IPS-NIHi7 (cell line): ENCODE data around the gene PHKG2.

ENCODE experiments used
- DNase-seq: peaks from one replicate; pipeline ENCODE4 v3.0.0; 2012; ENCODE audit warnings: mixed read lengths; ENCODE audit errors: extremely low spot score

PHKG2 gene

DNA sequence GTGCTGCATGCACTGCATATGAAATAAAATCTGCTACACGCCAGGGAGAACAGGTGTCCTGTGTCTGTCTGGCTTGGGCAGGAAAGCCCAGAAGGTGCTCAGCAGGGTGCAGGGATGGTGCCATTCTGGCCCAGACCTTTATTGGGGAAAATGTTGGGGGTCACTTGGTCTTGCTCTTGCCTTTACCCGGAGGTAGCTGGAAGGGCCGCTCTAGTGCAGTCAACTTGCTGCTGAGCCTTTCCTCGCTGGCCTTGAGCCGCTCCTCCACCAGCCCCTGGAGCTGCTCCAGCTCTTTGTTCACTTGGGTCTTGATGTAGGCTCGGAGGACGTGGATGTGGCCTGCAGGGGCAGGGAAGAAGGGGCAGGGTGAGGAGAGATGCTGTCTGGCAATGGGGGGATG, 9.1 kb downstream of the PHKG2 start:
- DNase-seq = no peak

DNA sequence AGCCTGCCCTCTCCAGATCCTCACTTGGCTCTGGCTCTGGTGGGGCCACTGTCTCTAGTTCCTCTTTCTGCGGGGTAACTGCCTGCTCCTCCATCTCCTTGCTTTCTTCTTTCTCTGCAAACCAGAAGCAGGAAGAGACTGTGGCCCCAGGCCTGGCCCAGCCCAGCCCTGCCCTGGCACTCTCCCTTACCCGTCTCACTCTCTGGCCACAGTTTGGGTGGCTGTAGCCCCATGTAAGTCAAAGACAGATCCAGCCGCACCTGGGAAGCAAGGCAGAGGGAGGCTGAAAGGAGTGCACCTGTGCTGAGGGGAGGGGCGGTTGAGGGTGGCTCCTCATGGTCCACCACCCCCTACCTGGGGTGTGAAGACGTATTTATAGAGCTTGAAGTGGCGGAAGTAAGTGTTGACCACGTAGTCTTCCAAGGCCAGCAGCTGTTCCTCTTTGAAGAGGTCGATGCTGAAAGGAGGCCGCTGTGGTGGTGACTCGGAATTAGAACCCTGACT, 10.8 kb downstream of the PHKG2 start:
- DNase-seq = no peak

DNA sequence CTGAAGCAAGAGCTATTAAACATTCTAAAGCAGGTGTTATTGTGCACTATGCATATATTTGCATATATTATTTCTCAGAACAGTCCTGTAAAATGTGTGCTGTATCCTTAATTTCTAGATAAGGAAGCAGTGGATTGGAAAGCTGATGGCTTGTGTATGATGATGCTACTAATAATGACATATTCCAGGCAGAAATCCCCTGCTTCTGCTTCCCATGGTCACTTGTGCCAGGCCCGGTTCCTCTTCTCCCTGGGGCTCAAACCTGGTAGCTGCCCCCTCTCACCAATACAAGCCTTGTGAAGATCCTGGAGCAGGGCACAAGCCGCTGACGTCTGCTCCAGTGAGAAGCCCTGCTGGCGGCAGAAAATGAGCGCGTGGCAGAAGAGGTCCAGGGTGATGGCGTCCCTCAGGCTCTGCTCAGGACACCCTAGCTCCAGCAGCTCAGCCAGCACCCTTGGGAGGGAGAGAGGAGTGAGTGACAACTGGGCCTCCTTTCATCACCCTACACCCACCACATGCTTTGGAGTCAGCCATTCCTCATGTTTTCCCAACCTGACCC, 11.9 kb downstream of the PHKG2 start:
- DNase-seq = no peak

- no peak for DNase-seq
These were observed 12.6 kb downstream of the PHKG2 start for GRCh38 chr16:30760577-30761426.

DNA sequence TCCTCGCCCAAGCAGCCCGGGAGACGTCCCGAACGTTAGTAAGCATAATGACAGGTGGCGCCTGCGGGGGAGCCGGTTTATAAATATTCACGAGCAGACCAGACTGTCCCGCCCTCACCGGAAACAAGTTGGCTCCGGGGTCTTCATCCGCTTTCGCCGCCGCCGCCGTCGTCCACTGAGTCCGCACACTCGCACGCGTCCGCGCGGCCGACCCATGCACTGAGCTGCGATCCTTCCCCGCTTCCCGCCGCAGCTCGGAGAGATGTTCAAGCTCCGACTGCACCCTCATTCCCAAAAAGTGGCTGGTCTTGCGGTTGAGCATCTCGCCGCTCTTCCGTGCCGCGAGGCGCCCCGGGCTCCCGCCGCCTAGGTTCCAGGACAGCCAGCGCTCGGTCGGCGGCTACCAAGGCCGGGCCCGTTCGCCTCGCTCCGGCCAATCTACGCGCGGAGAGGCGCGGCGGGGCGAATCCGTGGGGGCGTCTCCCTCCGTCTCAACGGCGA, 13.3 kb downstream of the PHKG2 start:
- DNase-seq = peak; percentile 38

GRCh38 chr16:30761928-30762902, 14.0 kb downstream of the PHKG2 start, which contains the start of the genes CFAP119 and RNF40:
CFAP119 (minus strand) TSS chr16:30762062; CDS start chr16:30761748, 314 bp downstream.
RNF40 (plus strand) TSS chr16:30762322; CDS start chr16:30762546, 224 bp downstream.
- peak; percentile 99 for DNase-seq

DNA sequence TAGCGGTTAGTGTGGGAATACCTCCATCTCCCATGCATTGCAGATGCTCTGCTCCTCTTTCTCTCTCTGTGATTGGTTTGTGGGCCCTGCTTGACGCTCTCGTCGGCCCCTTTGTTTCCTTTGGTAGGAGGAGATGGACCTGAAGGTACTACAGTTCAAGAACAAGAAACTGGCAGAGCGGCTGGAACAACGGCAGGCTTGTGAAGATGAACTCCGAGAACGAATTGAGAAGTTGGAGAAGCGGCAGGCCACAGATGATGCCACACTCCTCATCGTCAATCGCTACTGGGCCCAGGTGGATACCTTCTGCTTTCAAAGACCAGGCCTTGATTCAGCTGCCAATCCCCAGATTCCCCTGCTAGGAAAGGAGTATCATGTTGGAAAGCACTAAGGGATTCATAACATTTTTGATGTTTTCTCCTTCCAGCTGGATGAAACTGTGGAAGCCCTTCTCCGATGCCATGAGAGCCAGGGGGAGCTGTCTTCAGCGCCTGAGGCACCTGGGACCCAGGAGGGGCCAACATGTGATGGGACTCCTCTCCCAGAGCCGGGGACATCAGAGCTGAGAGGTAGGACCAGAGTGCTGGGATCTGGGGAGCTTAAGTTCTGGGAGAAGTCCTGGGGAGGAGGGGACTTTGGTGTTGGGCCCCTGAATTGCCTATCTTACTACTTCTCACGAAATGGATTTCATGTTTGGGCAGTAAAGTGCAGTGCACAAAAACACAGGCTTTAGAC, 14.9 kb downstream of the PHKG2 start:
- DNase-seq = no peak

- no peak for DNase-seq
These were observed 15.9 kb downstream of the PHKG2 start for GRCh38 chr16:30764086-30764485.

- no peak for DNase-seq
These were observed 16.7 kb downstream of the PHKG2 start for GRCh38 chr16:30764816-30765465.

DNA sequence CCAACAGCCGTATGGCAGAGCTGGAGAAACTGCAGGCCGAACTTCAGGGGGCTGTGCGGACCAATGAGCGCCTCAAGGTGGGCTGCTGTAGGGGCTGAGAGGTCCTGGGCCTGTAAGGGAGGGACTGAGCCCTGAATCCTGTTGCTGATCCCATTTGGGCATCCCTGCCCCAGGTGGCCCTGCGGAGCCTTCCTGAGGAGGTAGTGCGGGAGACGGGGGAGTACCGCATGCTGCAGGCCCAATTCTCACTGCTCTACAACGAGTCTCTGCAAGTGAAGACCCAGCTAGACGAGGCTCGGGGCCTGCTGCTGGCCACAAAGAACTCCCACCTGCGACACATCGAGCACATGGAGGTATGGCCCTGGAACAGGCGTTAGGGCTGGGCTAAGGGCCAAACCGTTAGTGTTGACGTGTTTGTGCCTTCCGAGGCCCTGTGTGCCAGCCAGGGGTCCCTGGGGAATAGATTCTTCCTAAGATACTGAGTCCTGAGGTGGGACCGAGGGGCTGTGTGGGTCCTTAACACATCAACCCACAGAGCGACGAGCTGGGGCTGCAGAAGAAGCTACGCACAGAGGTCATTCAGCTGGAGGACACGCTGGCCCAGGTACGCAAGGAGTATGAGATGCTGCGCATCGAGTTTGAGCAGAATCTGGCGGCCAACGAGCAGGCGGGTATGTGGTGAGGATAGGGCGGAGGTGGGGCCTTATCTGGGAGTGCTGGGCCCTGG, 18.1 kb downstream of the PHKG2 start:
- no peak for DNase-seq

DNA sequence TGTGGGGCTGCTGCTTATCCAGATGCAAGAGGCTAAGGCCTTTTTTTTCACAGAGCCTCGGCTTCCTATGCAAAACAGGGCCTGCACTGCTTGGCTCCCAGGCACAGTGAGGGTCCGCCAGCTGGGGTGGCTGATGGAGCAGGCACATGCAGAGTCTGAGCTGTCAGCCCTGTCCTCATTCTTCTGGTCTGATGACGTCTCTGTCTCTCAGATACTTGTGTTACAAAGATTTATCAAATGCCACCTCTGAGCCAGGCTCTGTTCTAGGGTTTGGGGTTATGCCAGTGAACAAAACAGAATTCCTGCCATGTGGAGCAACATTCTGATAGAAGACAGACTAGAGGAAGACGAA, 18.7 kb downstream of the PHKG2 start:
- DNase-seq = no peak

GRCh38 chr16:30767767-30768465, 19.7 kb downstream of the PHKG2 start:
- DNase-seq = no peak

GRCh38 chr16:30768583-30769181, 20.5 kb downstream of the PHKG2 start:
- DNase-seq = no peak

GRCh38 chr16:30769379-30770089, 21.3 kb downstream of the PHKG2 start:
- DNase-seq = no peak

DNA sequence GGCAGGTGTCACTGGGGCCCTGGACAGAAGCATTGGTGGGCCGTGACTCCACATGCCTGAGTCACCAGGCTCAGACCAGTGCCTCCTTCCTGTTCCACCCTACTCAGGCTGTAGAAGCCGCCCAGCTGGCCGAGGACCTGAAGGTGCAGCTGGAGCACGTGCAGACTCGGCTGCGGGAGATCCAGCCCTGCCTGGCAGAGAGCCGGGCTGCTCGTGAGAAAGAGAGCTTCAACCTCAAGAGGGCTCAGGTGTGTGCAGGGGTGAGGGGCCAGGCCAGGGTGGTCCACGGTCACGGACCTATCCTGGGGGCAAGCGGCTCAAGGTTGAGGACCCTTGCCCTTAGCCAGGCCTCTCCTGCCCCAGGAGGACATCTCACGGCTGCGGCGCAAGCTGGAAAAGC, 23.5 kb downstream of the PHKG2 start:
- no peak for DNase-seq

- no peak for DNase-seq
These were observed 25.6 kb downstream of the PHKG2 start for GRCh38 chr16:30773826-30774225.

DNA sequence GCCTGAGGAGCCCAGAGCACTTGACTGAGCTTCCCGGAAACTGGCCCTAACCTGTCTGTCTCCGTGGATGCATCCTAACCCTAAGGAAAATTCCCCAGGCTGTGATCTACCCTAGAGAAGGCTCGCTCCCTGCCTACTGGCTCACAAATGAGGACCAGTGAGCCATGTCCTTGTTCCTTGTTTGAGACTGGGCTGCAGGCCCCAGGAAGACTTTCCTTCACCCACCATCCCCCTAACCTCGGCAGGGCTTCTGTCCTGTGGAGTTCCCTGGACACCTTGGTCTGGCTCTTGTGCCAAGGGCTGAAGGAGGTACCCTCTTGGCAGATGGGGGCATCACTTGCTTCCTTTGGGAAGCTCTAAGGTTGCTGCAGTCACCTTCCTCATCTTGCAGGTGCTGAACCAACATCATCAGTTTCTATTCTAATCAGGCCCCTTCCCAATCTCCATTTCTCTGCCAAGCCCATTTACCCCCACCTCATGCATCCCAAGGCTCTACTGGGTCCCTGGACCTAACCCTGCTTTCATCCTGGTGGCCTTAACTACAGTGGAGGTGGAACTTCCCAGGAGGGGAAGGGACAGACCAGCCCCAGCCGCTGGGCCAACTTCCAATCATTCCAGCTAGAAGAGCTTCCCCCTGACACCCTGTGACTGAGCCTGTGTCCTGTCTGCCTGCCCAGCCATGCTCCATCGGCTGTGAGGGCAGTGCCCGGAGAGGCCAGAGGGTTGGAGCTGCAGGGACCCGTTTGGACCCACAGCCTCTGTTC, 26.3 kb downstream of the PHKG2 start:
- DNase-seq = no peak

DNA sequence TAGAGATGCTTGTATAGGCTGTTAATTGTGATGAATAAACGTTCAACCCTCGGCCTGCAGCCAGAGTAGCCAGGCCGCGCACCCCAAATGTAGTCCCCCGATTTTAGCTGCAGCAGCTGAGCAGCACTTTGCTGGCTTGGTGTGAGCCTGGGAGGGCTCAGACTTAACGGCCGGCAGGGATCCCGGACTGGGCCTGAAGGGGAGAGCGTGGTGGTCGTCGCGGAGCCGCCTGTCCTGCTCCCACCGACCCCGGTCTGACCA, 26.8 kb downstream of the PHKG2 start:
- no peak for DNase-seq
